ENCODE measurements around the gene DHCR7.

Gene DHCR7

DNA sequence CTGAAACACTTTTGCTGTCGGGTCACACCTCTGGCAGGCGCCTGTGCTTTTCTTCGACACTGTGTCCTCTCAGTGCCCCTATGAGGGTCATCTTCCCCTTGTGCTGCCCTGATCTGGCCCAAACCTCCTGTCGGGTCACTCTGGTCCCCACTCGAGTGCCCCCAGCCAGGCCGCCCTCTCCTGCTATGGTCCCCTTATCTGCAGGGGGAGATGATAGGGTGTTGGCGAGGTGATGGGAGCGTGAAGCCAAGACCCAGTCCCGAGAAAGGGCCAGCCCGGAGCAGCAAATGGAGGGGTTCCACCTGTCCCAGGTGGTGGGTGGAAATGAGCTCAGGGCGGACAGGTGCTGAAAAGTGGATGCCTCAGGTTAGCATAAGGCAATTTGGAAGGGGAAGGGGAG lies 14.5 kb upstream of the DHCR7 start:
- Histone ChIP-seq H3K9me3 (ENCODE audit: control insufficient read depth, insufficient read depth, low read length) (no peaks in the 10 kb centered on the region), H3K27me3 (ENCODE audit: control insufficient read depth, low read length) (no peaks in the 10 kb centered on the region), H3K4me2 (ENCODE audit: low read length) (no peak overlapping the region), H3F3A (ENCODE audit: control insufficient read depth, insufficient read depth) (no peaks in the 10 kb centered on the region), H3K79me2 (ENCODE audit: control insufficient read depth, low read length) (no peaks in the 10 kb centered on the region), H3K4me3 (ENCODE audit: low read length) (no peak overlapping the region), H3K27ac (ENCODE audit: low read depth, low read length) (no peak overlapping the region), H3K9me2 (replicated peaks; ENCODE audit: control insufficient read depth, low read length) (no peaks in the 10 kb centered on the region), H3K36me3 (ENCODE audit: control insufficient read depth, low read length) (peaks cover 69% of the 10 kb centered on the region), H3K4me1 (ENCODE audit: control insufficient read depth, low read length) (no peaks in the 10 kb centered on the region), H4K20me1 (ENCODE audit: control insufficient read depth, insufficient read depth, low read depth, low read length) (no peaks in the 10 kb centered on the region)
- TF ChIP-seq, protein P1, sequence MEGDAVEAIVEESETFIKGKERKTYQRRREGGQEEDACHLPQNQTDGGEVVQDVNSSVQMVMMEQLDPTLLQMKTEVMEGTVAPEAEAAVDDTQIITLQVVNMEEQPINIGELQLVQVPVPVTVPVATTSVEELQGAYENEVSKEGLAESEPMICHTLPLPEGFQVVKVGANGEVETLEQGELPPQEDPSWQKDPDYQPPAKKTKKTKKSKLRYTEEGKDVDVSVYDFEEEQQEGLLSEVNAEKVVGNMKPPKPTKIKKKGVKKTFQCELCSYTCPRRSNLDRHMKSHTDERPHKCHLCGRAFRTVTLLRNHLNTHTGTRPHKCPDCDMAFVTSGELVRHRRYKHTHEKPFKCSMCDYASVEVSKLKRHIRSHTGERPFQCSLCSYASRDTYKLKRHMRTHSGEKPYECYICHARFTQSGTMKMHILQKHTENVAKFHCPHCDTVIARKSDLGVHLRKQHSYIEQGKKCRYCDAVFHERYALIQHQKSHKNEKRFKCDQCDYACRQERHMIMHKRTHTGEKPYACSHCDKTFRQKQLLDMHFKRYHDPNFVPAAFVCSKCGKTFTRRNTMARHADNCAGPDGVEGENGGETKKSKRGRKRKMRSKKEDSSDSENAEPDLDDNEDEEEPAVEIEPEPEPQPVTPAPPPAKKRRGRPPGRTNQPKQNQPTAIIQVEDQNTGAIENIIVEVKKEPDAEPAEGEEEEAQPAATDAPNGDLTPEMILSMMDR (IDR thresholded peaks at IDR 0.05; ENCODE audit: low read depth, low read length, poor library complexity, severe bottlenecking), result no peak
- no peak for TF ChIP-seq EZH2phosphoT487 (IDR thresholded peaks at IDR 0.05; ENCODE audit: borderline replicate concordance, low read length)

DNA sequence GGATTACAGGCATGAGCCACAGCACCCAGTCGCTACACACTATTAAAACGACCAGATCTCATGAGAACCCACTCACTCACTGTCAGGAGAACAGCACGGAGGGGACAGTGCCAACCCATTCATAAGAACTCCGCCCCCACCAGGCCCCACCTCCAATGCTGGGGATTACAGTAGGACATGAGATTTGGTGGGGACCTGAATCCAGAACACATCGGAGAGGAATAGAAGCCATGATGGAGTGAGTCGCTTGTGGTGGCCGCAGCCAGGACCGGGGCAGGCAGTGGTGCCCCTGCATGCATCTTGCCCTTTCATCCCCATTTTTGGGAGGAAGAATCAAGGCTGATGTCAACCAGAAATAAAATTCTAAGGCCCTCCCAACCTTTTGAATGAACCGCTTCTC lies 13.5 kb upstream of the DHCR7 start:
- H4K20me1 ChIP-seq (ENCODE audit: control insufficient read depth, insufficient read depth, low read depth, low read length), result no peaks in the 10 kb centered on the region
- no peaks in the 10 kb centered on the region for H3K79me2 ChIP-seq (ENCODE audit: control insufficient read depth, low read length)
- H3K4me3 ChIP-seq (ENCODE audit: low read length), result no peak overlapping the region
- H3K9me2 ChIP-seq (replicated peaks; ENCODE audit: control insufficient read depth, low read length), result no peaks in the 10 kb centered on the region
- no peaks in the 10 kb centered on the region for H3F3A ChIP-seq (ENCODE audit: control insufficient read depth, insufficient read depth)
- no peaks in the 10 kb centered on the region for H3K27me3 ChIP-seq (ENCODE audit: control insufficient read depth, low read length)
- no peaks in the 10 kb centered on the region for H3K4me1 ChIP-seq (ENCODE audit: control insufficient read depth, low read length)
- no peaks in the 10 kb centered on the region for H3K9me3 ChIP-seq (ENCODE audit: control insufficient read depth, insufficient read depth, low read length)
- no peak for TF ChIP-seq EZH2phosphoT487 (IDR thresholded peaks at IDR 0.05; ENCODE audit: borderline replicate concordance, low read length)
- TF ChIP-seq, protein P1 (IDR thresholded peaks at IDR 0.05; ENCODE audit: low read depth, low read length, poor library complexity, severe bottlenecking), result no peak
- peaks cover 69% of the 10 kb centered on the region for H3K36me3 ChIP-seq (ENCODE audit: control insufficient read depth, low read length)
- H3K27ac ChIP-seq (ENCODE audit: low read depth, low read length), result no peak overlapping the region
- H3K4me2 ChIP-seq (ENCODE audit: low read length), result no peak overlapping the region

DNA sequence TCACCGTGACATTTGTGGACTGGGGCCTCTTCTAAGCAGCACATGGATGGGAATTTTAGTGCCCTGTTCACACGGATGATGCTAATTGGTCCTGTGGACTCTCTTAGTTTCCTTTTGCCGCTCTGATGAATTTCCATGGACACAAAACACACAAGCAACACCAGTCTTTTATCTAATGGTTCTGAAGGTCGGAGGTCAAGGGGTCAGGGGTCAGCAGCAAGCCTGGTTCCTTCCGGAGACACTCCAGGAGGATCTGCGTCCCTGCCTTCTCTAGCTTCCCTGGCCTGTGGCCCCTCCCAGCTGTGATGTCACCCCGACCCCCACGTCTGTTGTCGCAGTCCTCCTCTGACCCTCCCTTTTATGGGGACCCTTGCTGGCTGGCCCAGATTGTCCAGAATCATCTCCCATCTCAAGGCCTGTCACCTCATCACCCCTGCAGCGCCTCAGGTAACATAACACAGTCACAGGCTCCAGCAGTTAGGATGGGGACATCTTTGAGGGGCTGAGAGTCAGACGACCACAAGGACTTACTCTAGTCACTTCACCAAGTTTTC lies 11.7 kb upstream of the DHCR7 start:
- Histone ChIP-seq H3K27me3 (ENCODE audit: control insufficient read depth, low read length) (no peaks in the 10 kb centered on the region), H3K4me1 (ENCODE audit: control insufficient read depth, low read length) (no peaks in the 10 kb centered on the region), H3K4me2 (ENCODE audit: low read length) (no peak overlapping the region), H3K9me3 (ENCODE audit: control insufficient read depth, insufficient read depth, low read length) (no peaks in the 10 kb centered on the region), H3K4me3 (ENCODE audit: low read length) (no peak overlapping the region), H3K79me2 (ENCODE audit: control insufficient read depth, low read length) (peaks cover 7% of the 10 kb centered on the region), H3K27ac (ENCODE audit: low read depth, low read length) (no peak overlapping the region), H3F3A (ENCODE audit: control insufficient read depth, insufficient read depth) (no peaks in the 10 kb centered on the region), H3K9me2 (replicated peaks; ENCODE audit: control insufficient read depth, low read length) (no peaks in the 10 kb centered on the region), H4K20me1 (ENCODE audit: control insufficient read depth, insufficient read depth, low read depth, low read length) (0 out of 2 replicates have a peak, but pooled peaks cover 7% of the 10 kb centered on the region), H3K36me3 (ENCODE audit: control insufficient read depth, low read length) (peaks cover 79% of the 10 kb centered on the region)
- no peak for TF ChIP-seq EZH2phosphoT487 (IDR thresholded peaks at IDR 0.05; ENCODE audit: borderline replicate concordance, low read length)
- TF ChIP-seq, protein P1 (IDR thresholded peaks at IDR 0.05; ENCODE audit: low read depth, low read length, poor library complexity, severe bottlenecking), result no peak
